ENCODE data around the gene CENPP. TPM values are rescaled to one million over a fixed set of nuclear protein-coding genes. Genes with fewer than 3 reads are reported as not detected.

Gene CENPP
- total RNA-seq, 2 donors from 2014 or later = 0.78 to 2.3 TPM

DNA sequence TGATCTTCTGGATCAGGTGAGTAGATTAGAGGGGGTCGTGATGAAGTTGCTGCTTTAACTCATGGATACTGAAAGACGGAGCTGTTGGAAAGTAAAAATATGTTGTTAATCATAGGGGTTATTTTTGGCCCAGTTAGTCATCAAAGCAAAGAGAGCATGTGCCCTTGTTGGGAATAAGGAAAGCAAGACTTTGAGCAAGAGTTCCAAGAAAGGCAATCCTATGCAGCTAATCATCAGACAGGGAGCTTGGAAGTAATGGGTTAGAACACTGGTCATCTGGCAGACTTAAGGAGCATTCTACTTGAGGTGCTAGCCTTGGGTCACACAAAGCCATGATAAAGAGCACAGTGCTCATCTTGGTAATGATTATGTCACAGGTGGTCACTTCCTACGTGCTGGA is 138.2 kb downstream of the CENPP start:
- DNase-seq (no peak), ATAC-seq (no peak)
- Histone ChIP-seq H3K4me3 (no peak overlapping the region), H3K4me1 (no peaks in the 10 kb centered on the region), H3K9me3 (no peaks in the 10 kb centered on the region), H3K27ac (no peak overlapping the region), H3K36me3 (replicated peaks in 1 of 2; ENCODE audit: insufficient read depth in 1 of 2, low read depth in 2 of 2) (no peaks in the 10 kb centered on the region), H3K27me3 (no peaks in the 10 kb centered on the region)
- 58 to 59% methylated on average over 3 of the region's 3 CpGs for WGBS, 2 donors
- intact Hi-C loops (cut with DNase I) = no loop called here
- TF ChIP-seq POLR2A (IDR thresholded peaks at IDR 0.05) = no peak
- no peak for TF ChIP-seq CTCF (IDR thresholded peaks at IDR 0.05)

DNA sequence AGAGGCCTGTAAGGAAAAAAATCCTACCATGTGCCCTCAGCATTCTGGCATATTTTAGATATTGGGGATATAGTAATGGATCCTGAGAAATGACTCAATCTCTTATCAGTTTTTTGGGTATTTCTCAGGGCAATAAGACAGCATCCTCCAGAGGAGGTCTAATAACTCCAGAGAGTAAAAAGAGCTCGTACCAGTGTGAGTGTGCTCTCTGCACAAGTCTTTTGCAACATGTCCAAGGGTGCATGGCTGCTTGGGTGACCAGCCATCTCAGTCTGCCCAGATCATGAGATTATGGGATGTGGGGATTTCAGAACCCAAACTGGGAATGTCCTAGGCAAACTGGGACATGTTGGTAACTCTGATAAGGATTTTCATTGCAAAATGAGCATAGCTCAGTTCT is 141.3 kb downstream of the CENPP start:
- intact Hi-C loops (cut with DNase I) = no loop called here
- 100% methylated on average over 1 of the region's 1 CpG for WGBS, 2 donors
- Histone ChIP-seq H3K4me1 (no peaks in the 10 kb centered on the region), H3K9me3 (no peaks in the 10 kb centered on the region), H3K4me3 (no peak overlapping the region), H3K27me3 (no peaks in the 10 kb centered on the region), H3K36me3 (replicated peaks in 1 of 2; ENCODE audit: insufficient read depth in 1 of 2, low read depth in 2 of 2) (no peaks in the 10 kb centered on the region), H3K27ac (no peak overlapping the region)
- ATAC-seq (no peak), DNase-seq (no peak)
- TF ChIP-seq CTCF (IDR thresholded peaks at IDR 0.05) (no peak), POLR2A (IDR thresholded peaks at IDR 0.05) (no peak)

DNA sequence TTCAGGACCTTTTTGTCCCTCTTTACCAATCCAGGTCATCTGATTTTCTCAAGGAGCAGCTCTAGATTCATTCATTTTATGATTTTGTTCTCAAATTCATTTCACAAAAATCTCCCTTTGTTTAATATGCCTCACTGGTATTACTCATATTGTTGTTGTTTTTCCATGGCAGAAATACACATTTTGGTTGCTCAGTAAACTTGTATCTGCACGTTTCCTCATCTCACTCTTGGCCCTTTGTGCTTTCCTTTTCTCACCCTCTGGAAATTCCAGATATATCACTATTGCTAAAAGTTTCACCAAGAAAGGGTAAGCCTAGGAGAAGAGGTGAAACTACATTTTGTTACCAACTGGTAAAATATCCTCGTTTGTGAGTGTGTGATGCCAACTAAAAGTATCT is 141.8 kb downstream of the CENPP start:
- TF ChIP-seq POLR2A (IDR thresholded peaks at IDR 0.05) (no peak), CTCF (IDR thresholded peaks at IDR 0.05) (no peak)
- ATAC-seq = no peak
- 82 to 88% methylated on average over 2 of the region's 2 CpGs for WGBS, 2 donors

GRCh38 chr9:92468206-92468605 is 142.5 kb downstream of the CENPP start:
- Histone ChIP-seq H3K9me3 (no peaks in the 10 kb centered on the region), H3K27ac (no peak overlapping the region), H3K4me3 (no peak overlapping the region), H3K36me3 (replicated peaks in 1 of 2; ENCODE audit: insufficient read depth in 1 of 2, low read depth in 2 of 2) (no peaks in the 10 kb centered on the region), H3K27me3 (no peaks in the 10 kb centered on the region), H3K4me1 (no peaks in the 10 kb centered on the region)
- intact Hi-C loops (cut with DNase I) = no loop called here
- WGBS, 2 donors = 93 to 97% methylated on average over 2 of the region's 2 CpGs
- ATAC-seq (no peak), DNase-seq (no peak)
- TF ChIP-seq POLR2A (IDR thresholded peaks at IDR 0.05) (no peak), CTCF (IDR thresholded peaks at IDR 0.05) (no peak)

More for the DNA sequence above, 141.8 kb downstream of the CENPP start:
- H3K27me3 ChIP-seq = no peaks in the 10 kb centered on the region
- no peak for DNase-seq
- H3K4me1 ChIP-seq = no peaks in the 10 kb centered on the region
- intact Hi-C loops (cut with DNase I) = no loop called here
- no peak overlapping the region for H3K27ac ChIP-seq
- H3K9me3 ChIP-seq = no peaks in the 10 kb centered on the region
- no peak overlapping the region for H3K4me3 ChIP-seq
- no peaks in the 10 kb centered on the region for H3K36me3 ChIP-seq (replicated peaks in 1 of 2; ENCODE audit: insufficient read depth in 1 of 2, low read depth in 2 of 2)

DNA sequence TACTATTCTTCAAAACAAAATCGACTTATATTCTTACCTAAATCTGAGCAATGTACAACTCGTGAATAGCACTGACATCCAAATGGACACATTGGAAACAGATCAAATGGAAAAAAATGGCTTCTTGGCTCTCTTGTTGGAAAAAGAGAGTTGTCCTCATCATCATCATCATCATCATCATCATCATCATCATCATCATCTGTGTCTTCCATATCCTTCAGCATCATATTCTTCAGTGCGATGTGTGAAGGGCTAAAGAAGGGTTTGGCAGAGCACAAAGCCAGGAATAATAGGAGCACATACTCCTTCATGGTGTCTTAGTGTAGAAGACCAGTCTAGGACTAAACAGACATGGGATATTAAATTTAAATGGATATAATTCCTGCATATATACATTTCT is 148.8 kb downstream of the CENPP start:
- Histone ChIP-seq H3K36me3 (replicated peaks in 1 of 2; ENCODE audit: insufficient read depth in 1 of 2, low read depth in 2 of 2) (no peaks in the 10 kb centered on the region), H3K4me1 (peaks cover 8% of the 10 kb centered on the region), H3K4me3 (no peak overlapping the region), H3K9me3 (no peaks in the 10 kb centered on the region), H3K27ac (no peak overlapping the region), H3K27me3 (no peaks in the 10 kb centered on the region)
- TF ChIP-seq CTCF (IDR thresholded peaks at IDR 0.05) = no peak
- TF ChIP-seq POLR2A (IDR thresholded peaks at IDR 0.05) = no peak
- WGBS, 2 donors = 84 to 89% methylated on average over 3 of the region's 3 CpGs
- no peak for ATAC-seq
- intact Hi-C loops (cut with DNase I) = no loop called here
- no peak for DNase-seq

Data from body of pancreas (tissue), 4 donors.